ENCODE data around the gene MYOM1.

Gene MYOM1

DNA sequence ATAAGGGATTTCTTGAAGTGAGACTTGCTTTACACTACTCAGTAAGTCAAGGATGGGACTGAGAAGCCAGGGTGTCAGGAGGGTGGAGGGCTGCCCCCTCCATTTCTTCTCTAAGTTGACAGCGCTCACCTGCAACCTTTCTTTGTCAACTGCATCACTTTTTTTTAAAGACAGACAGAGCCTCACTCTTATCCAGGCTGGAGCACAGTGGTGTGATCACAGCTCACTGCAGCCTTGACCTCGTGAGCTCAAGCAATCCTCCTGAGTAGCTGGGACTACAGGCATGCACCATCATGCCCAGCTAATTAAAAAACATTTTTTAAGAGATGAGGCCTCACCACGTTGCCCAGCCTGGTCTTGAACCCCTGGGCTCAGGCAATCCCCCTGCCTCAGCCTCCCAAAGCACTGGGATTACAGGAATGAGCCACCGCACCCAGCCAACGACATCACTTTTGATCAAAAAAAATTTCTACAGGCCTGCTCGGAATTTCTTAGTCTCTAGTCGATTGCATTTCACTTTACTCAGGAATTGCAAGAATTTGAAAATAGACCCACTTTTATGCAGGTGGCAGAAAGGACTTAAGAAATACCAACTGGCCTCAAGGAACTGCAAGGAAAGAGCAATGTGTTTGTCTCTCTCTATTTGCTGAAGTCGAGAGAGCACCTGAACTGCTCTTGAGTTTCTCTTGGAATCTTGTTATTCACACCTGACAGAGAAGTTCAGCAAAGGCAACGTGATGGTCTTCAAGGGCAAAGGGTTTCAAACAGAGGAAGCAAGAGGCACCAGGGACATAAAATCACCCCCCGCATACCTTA, 101.4 kb downstream of the MYOM1 start:
- DNase-seq (ENCODE audit: low read depth): no peak

DNA sequence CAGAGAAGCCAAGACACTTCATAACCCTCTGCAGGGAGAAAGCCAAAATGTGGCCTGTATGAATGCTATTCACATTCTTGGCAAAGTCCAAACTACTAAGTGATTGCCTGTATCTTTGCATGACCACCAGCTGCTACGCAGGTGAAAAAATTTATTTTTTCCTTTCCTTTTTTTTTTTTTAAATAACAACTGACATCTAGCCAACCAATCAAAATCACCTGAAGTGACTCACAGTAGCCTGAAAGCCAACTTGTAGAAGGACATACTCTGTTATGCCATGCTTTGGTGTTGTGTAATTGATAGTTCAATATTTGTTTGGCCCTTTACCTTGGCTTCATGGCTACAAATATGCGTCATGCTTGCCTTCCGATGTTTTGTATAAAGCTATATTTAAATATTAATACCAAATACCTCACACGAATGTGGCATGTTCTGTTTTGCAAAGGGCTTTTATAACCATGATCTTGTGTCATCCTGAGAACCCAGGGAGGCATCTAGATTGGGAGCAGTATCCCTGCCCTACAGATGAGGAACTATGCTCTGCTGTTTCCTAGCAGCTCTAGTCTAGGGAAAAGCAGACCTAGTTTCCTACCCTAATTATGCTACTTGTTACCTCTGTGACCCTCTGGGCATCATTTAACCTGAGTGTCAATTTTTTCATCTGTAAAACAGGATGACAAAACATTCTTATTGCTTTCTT, 102.1 kb downstream of the MYOM1 start:
- no peak for DNase-seq (ENCODE audit: low read depth)

DNA sequence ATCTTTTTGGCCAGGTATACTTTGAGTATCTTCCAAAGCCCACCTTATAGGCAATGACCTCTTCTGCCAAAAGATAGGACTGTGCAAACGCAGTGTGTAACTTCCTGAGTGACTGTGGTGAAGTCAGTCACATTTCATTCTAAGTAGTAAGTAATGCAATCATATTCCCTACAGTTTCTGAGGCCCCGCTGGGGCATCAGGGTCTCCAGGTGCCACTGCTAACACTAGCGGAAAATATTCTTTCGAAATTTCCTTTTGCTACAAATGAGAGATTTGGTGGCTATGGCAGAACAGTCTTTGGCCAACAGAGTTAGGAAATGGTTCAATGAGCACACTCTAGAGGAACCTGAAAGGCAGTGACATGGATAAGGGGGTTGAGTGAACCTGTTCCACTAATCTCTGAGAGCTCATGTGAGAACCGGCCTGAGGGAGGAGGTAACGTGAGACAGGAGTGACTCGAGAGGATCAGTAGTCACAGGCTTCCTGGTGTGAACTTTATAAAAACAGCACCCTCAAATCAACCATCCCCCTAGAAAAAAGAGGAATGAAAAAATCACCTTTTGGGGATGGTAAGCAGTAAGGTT, 104.2 kb downstream of the MYOM1 start:
- no peak for DNase-seq (ENCODE audit: low read depth)

DNA sequence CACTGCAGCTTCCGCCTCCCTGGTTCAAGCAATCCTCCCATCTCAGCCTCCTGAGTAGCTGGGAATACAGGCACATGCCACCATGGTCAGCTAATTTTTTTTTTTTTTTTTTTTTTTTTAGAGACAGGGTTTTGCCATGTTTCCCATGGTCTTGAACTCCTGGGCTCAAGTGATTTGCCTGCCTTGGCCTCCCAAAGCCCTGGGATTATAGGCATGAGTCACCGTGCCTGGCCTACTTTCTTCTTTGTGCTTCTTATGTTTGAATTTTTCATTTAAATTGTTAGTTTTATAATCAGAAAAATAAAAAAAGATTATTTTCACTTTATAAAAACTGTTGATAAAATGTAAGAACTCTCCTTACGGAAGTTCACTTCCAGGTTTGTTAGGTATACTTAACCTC, 105.3 kb downstream of the MYOM1 start:
- no peak for DNase-seq (ENCODE audit: low read depth)

DNA sequence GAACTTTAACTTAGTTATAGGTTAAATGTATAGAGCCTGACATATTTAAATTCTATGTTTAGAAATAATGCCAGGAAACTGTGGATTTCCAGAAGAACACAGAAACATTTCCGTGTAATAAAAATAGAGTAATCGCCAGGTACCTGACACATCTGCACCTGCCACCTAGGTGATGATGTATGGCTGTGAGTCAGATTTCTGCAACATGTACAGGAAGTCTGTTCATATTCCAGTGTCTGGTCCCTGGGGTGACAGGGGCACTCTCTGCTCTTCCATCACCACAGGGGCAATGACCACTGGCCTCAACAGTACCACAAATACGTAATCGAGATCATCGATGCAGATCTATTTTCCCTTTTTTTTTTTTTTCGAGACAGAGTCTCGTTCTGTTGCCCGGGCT, 105.7 kb downstream of the MYOM1 start:
- DNase-seq (ENCODE audit: low read depth): no peak

DNA sequence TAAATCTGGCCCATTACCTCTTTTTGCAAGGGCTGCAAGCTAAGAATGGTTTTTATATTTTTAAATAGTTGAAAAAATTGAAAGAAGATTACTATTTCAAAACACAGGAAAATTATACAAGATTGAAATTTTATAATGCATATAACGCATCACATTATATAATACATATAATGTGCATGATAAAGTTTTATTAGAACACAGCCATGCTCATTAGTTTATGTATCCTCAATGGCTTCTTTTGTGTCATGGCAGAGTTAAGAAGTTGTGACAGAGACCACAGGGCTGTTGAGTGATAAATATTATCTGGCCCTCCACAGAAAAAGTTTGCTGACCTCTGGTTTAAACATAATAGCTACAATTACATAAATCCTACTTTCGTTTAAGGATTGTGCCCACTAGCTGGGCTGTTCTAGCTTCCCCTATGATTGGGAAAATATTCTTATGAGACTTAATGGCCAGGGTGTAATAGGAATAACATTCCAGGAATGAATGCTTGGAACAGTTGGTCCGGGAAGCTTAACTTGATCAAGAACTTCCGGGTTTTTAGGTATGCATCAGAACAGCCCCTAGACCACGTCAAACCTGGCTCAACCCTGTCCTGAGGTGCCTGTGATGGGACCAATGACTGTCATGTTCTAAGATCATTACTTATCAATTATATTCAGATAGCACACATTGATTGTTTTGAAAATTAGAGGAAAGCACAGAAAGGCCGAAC, 108.1 kb downstream of the MYOM1 start:
- DNase-seq (ENCODE audit: low read depth): peak; percentile 58

DNA sequence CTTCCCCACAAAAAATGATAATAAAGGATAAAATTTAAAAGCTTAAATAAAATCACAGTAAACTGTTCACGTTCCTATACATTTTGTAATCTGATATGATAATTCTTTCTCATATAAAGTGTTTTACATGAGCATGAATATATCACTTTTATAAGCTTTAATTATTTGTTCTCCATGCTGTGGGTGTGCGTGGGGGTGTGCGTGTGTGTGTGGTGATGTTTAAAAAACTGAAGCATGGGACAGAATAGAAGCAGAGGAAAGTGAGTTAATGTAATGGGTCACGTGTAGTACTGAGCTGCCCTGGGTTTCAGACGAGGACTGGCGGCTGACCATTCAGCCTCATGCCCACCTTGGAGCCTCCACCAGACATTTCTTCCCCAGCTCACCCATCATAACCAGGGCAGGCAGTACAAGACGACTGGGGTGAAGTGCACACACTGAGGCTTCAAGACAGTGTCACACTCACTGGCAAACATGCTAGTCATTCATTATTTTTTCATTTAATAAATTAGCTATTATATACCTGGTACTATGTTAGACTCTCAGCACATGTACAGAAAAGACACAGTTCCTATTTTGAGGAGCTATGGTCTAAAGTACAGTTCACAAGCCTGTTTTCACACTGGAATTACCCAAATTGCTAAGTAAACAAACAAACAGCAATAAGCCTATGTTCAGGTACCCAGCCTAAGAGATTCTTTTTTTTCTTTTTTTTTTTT, 109.6 kb downstream of the MYOM1 start:
- no peak for DNase-seq (ENCODE audit: low read depth)

DNA sequence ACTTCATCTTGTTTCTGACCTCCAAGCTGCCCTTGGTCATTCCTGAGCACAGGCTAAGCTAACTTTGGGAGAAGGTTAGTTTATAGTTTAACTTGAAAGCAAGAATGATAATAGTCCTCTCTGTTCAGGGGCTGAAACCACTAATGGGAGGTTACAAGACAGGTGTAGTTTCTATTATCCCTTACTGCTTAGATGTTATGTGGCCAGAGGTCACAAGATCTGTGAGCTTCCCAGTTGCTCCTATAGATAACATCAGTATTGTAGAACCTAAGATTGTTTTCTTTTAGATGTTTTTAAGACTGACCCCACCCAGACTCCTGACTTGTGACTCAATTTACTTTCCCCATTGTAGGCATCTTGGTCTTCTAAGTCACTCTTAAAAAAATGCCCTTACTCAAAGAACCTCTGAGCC, 112.0 kb downstream of the MYOM1 start:
- DNase-seq (ENCODE audit: low read depth): no peak

DNA sequence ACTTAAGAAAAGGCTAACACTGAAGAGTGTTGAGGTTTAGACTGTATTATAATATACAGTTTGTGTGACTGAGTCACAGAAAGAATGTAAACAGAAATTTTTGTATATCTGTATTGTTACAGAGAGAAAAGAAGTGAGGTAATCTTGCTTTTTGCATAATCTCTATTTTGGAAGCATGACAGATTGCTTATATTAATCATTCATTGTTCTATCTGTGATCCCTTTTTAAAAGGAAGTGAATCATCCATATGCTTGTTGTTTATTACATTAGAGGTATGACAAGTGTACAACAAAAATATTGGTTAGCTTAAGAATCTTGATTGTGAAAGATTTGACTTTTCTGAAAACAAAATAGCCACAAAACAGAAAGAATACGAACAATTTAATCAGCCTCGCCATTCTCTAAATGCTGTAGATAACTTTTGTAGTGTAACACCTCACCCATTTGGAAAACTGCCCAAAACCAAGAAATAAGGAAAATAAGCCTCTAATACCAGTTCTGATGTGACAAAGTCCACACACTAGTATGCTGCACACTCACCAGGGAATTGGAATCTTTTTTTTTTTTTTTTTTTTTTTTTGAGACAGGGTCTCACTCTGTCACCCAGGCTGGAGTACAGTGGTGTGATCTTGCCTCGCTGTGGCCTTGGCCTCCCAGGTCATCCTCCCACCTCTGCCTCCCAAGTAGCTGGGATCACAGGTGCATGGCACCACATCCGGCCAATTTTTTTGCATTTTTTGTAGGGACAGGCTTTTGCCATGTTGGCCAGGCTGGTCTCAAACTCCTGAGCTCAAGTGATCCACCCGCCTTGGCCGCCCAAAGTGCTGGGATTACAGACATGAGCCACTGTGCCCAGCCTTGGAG, 115.3 kb downstream of the MYOM1 start:
- DNase-seq (ENCODE audit: low read depth): peak; percentile 61

DNA sequence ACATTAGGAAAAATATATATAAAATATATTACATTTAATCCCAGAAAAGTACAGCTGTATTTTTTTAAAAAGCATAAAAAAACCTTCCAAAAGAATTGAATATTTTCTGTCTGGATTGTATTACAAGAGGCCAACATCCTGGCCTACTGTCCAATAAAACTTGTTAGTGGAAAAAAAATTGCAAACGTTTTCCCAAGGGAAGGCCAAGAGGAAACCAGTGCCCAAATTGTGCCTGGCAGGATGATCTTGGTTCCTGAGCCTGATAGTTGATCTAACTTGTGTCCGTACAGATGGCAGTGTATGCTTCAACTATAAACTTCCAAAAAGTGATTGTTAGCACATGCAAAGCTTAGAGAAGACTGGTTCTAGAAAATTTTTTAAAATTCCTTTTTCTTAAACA, 116.2 kb downstream of the MYOM1 start:
- DNase-seq (ENCODE audit: low read depth): no peak

DNA sequence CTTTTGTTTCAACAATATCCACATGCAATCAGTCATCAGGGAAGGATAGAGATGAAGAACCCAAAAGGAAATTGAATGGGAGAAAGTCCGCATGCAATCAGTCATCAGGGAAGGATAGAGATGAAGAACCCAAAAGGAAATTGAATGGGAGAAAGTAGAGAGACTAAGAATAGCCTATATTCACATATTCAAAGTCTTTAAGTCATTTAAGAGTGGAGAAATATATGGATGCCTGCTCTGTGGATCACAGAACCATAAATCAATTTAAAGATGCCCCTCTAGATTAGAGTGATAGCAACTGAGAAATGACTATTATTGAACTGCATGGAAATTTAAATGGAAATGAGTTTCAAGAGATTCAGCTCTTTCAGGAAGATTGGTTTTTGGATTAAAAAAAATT, 116.8 kb downstream of the MYOM1 start:
- DNase-seq (ENCODE audit: low read depth): no peak

DNA sequence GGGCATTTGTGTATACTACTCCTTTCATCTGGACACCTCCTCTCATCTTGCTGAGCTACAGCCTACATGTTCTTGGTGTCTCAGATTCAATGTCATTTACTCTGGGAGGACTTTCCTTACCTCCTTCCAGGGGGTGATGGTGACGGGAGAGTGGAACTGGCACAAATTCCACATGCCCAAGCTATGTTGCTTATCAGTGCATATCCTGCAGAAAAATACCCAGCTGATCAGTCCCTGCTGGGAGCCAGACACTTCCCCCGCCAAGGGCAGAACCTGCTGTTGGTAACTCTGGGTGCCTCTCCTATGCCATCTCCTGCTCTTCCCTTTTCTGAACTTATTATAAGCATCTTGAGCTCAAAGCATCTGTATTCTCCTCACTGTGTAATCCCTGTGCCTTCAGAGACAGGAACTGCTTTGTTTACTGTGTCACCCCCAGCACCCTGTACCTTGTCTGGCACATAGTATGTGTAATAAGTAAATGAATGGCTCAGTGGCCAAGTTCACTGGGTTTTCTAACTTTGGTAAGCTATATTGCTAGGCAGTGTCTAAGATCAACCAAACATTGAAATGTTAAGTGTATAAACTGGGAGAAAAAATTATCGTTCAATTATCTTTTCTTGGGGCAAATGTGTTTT, 119.2 kb downstream of the MYOM1 start:
- no peak for DNase-seq (ENCODE audit: low read depth)

DNA sequence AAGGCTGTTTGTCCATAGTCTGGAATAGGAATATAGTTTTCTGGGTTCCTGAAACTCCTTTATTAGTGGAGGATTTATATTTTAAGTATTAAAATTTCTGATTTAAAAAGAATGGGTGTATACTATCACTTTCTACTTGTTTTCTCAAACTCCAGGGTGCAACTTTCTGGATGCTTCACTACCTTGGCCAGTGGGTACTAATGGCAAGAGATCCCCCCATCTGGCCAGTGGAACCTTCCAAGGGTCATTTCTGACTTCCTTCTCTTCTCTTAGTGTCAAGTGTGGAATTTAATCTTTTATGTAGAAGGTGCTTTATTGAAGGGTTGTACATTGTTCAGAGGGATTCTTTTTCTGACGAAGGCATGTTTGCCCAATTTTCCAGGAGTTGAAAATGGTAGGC, 120.4 kb downstream of the MYOM1 start:
- no peak for DNase-seq (ENCODE audit: low read depth)

DNA sequence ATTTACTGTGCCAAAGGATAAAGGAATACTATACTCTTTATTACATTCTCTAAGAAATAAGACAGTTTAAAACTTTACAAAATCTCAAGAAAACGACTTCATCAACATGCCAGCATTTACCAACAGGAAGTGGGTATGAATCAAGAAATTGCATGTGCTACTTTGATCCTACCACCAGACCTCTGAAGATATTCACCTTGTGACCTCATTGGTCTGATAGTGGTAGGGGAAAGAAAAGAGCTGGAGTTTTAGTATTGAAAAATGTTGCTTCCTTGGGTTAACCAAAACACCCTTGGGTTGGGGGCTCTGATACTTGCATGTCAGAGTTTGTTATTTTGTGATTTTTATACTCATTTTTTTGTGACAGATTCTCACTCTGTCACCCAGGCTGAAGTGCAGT, 122.7 kb downstream of the MYOM1 start:
- DNase-seq (ENCODE audit: low read depth): no peak

DNA sequence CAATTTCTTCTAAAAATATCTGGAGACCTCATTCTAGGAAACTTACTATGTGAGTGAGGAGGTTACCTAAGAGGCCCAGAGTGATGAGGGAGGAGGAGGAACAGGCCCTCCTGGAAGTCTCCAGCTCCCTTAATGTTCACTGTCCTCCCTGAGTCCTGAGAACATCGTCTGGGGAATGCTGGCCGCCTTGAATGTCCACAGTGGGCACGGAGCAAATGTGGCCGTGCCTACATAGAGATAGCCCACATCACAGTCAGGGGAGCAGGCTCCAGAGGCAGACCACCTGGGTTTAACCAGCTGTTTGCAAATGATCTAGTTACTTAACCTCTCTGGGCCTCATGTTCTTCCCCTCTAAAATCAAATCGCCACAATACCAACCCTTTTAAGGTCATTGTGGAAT, 123.8 kb downstream of the MYOM1 start:
- DNase-seq (ENCODE audit: low read depth): no peak

DNA sequence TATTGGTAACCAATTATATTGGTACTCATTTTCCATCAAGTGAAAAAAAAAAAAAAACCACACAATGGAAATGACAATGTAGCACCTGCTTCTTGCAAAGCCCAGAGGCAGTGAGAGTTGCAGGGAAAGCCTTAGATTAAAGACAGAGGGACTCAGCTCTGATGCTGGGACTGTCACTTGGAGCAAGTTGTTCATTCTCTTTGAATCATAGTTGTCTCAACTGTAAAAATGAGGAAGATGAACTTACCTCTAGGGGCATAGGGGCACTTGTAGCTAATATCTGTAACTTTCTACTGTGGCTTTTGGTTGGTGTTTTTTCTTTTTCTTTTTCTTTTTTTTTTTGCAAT, 125.5 kb downstream of the MYOM1 start:
- no peak for DNase-seq (ENCODE audit: low read depth)

DNA sequence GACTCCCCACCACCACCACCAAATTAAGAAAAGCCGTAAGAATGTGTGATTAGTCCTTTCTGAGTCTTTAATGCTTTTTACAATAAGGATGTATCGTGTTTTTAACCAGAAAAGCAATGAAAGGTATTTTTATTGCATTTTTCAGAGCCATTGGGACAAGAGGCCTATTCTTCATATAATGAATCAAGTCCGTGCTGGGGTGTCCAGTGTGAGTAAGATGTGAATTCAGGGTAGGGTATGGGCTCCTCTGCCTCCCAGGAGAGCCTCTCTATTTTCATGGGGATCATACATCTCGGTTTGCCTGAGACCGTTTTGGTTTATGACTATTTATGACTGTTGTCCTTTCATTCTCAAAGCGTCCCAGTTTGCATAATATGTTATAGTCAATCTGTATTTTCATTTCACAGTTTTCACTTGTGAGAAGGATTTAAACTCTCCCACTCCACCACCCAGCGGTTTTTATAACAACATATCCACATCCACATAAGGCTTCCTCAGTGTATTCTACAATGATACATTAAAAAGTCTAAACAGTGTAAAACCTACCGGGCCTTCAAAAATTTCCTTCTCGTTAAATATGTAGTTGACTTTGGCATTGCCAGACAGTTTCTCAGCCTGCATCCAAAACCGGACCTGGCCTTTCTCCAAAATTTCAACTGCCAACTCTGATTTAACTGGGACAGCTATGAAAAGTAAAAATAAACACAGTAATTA, 126.0 kb downstream of the MYOM1 start:
- peak; percentile 37 for DNase-seq (ENCODE audit: low read depth)

DNA sequence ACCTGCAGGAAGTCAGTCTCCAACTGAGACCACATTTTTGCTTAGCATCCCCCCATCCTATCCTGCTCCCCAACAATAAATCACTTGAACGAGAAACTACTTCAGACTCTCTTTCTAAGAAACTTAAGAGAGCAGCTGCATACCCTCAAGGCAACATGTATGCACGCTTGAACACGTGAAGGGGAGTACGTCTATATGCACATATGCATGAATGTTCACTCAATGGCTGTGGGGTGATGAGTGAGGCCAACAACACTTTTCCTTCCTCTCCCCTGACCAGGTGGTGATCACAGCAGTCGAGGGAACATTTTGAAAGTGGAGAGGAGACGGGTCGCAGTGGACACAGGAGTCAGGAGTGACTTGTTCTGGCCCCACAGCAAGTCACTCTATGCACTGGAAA, 127.0 kb downstream of the MYOM1 start:
- DNase-seq (ENCODE audit: low read depth): no peak

DNA sequence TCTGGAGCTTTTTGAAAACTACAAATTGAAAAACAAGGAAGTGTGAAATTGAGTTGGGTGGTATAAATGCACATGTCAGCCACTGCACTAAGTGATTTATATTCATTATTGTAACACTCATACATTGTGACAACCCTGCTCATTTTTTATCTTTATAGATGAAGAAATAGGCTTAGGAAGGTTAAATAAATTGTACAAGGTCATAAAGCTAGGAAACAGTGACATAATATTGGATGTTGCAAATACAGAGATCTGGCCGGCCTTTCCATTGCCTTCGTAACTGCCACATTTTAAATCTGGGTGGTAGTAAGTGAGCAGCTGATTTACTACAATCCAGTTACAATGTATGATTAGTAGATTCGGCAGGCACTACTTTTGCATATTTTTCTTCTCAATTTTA, 130.2 kb downstream of the MYOM1 start:
- DNase-seq (ENCODE audit: low read depth): no peak

DNA sequence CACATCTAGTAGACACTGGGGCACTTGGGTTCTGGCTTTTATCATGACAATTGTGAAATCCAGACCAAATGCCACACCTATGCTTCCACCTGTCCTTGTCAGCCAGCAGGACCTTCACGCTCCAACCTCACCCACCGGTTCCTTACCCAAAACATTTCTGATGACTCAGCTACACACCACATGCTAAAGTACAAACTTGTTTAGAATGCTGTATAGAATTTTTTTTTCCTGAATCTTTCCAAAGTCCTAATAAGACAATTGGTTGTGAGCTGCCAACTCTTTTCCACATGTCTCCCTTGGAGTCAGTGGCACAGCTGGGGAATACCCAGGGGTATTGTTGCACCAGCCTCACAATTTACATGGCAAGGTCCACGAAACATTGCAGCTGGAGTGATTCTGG, 131.3 kb downstream of the MYOM1 start:
- DNase-seq (ENCODE audit: low read depth): no peak

Measured in EH (cell line).